Stimulated activated CD8-positive, alpha-beta memory T cell treated with anti-CD3 and anti-CD28 coated beads, Interleukin-12 subunit alpha, Interleukin-12 subunit beta, amount 100 ng/mL, for 24 hours (primary cell): ENCODE measurements around the gene ABAT.

Experiments used
- DNase-seq: peaks from one replicate; pipeline ENCODE4 v3.0.0-alpha.2; 2020; ENCODE audit errors: extremely low read depth

Gene ABAT

GRCh38 chr16:8717892-8718415, 43.5 kb downstream of the ABAT start:
- no peak for DNase-seq

GRCh38 chr16:8718851-8719680, 44.6 kb downstream of the ABAT start:
- DNase-seq: no peak

- no peak for DNase-seq
These were observed 45.9 kb downstream of the ABAT start for GRCh38 chr16:8720080-8720966.

- DNase-seq: no peak
These were observed 46.5 kb downstream of the ABAT start for GRCh38 chr16:8720967-8721308.

- no peak for DNase-seq
These were observed 47.1 kb downstream of the ABAT start for GRCh38 chr16:8721336-8722024.

- DNase-seq: no peak
These were observed 47.6 kb downstream of the ABAT start for GRCh38 chr16:8722025-8722348.

GRCh38 chr16:8725513-8726178, 51.2 kb downstream of the ABAT start:
- no peak for DNase-seq

- DNase-seq: no peak
These were observed 52.9 kb downstream of the ABAT start for GRCh38 chr16:8727131-8727806.

- no peak for DNase-seq
These were observed 53.6 kb downstream of the ABAT start for GRCh38 chr16:8727857-8728618.

GRCh38 chr16:8729779-8730334, 55.4 kb downstream of the ABAT start:
- no peak for DNase-seq

GRCh38 chr16:8730335-8730915, 56.0 kb downstream of the ABAT start:
- DNase-seq: no peak

GRCh38 chr16:8733849-8734540, 59.6 kb downstream of the ABAT start:
- no peak for DNase-seq

GRCh38 chr16:8735574-8735973, 61.2 kb downstream of the ABAT start:
- DNase-seq: no peak

- DNase-seq: no peak
These were observed 61.8 kb downstream of the ABAT start for GRCh38 chr16:8736123-8736668.

GRCh38 chr16:8739151-8739550, 64.7 kb downstream of the ABAT start:
- no peak for DNase-seq

- DNase-seq: no peak
These were observed 65.7 kb downstream of the ABAT start for GRCh38 chr16:8739989-8740704.

GRCh38 chr16:8740775-8741355, 66.4 kb downstream of the ABAT start:
- no peak for DNase-seq

GRCh38 chr16:8741636-8742035, 67.2 kb downstream of the ABAT start:
- DNase-seq: no peak
